Right lobe of liver (tissue), 6 donors: Measurements from ENCODE around the gene ATXN1. TPM values are rescaled to one million over a fixed set of nuclear protein-coding genes. Genes with fewer than 3 reads are reported as not detected.
A peak's percentile ranks its signal among the peaks of the same experiment; 100 is the strongest.
"Not testable (repeated sequence)": the region's sequence is repeated elsewhere in the genome, so short reads cannot be mapped to it uniquely, and the experiment has no call there.

Experiments used
- ATAC-seq, 4 donors: fragments of 200-7000 bp; cut with Tn5 transposase; one replicate each; pipeline ENCODE4 v1.9.1; 2020; ENCODE audit warnings: mild to moderate bottlenecking in 4 of 4, moderate library complexity in 4 of 4
- DNase-seq, 3 donors: peaks; one replicate each; pipeline ENCODE4 v3.0.0-alpha.2; 2020
- H3K27ac ChIP-seq, 3 donors: fragments of 200-600 bp; one replicate each; pipeline ENCODE4 v1.8.0; 2022
- H3K27me3 ChIP-seq, 2 donors: fragments of 200-600 bp; one replicate each; pipeline ENCODE4 v1.8.0; 2022
- H3K36me3 ChIP-seq, 4 donors: fragments of 200-600 bp; sonication (generic) in 1 of 4; one replicate each; pipeline versions ENCODE4 v1.5.1 to v1.8.0; 2017 to 2022; ENCODE audit warnings: control low read depth in 1 of 4
- H3K4me1 ChIP-seq, 4 donors: fragments of 200-600 bp; sonication (generic) in 1 of 4; one replicate each; pipeline versions ENCODE4 v1.5.1 to v1.8.0; 2017 to 2022; ENCODE audit warnings: control low read depth in 1 of 4
- H3K4me3 ChIP-seq, 3 donors: fragments of 200-600 bp; one replicate each; pipeline ENCODE4 v1.8.0; 2022
- H3K9me3 ChIP-seq, 4 donors: fragments of 200-600 bp; sonication (generic) in 1 of 4; one replicate each; pipeline versions ENCODE4 v1.5.1 to v1.8.0; 2017 to 2022; ENCODE audit warnings: control low read depth in 1 of 4
- POLR2A ChIP-seq: fragments of 450-650 bp; IDR thresholded peaks from one replicate; pipeline ENCODE4 v1.6.1; 2017; ENCODE audit warnings: antibody characterized with exemption, mild to moderate bottlenecking
- WGBS: methylation state at CpG from one replicate; pipeline ENCODE4 v1.1.6; 2018; ENCODE audit warnings: low coverage, low lambda C conversion rate; ENCODE audit not compliant: insufficient coverage; ENCODE audit errors: missing lambda C conversion rate; 5-methylcytosine and 5-hydroxymethylcytosine counted together
- intact Hi-C, 2 donors: fragments of 100-400 bp; cut with DNase I; formaldehyde crosslinking; loops; one replicate each; pipeline versions ENCODE4 v1.11.2 to v1.14.1; 2022
- total RNA-seq, 6 experiments: library from RNA; depleted of rRNA in 2 of 6; stranded (reverse); fragments of >200 nt in 2 of 6; fragmentation: NEBNext Ultra II Directional in 3 of 6; extraction: Animal tissue kit (Norgen Biotek cat#: 25700) in 3 of 6; gene quantifications; one replicate each; pipeline versions ENCODE4 v1.1.0 to v1.2.4, GENCODE V29; 2016 to 2023
- TF ChIP-seq, protein P1 (sequence below), 4 donors: fragments of 200-600 bp in 3 of 4; fragments of 450-650 bp in 1 of 4; IDR thresholded peaks; one replicate each; pipeline versions ENCODE4 v1.5.1 to v1.8.0; 2016 to 2022; ENCODE audit warnings: antibody characterized with exemption in 4 of 4, mild to moderate bottlenecking in 2 of 4
- donor health status: DM: no; HTN: yes; CAD: no.
- donor health status: DM: no; HTN: no; CAD: no.
- donor health status: DM: no; HTN: no; CAD: no.
- donor health status: DM: no; HTN: yes; CAD: no.
- donor health status: DM: no; HTN: yes; CAD: no.

ATXN1 gene
- total RNA-seq, 6 experiments from 2014 or later: 23.2 to 28.7 (median 25.0) TPM

DNA sequence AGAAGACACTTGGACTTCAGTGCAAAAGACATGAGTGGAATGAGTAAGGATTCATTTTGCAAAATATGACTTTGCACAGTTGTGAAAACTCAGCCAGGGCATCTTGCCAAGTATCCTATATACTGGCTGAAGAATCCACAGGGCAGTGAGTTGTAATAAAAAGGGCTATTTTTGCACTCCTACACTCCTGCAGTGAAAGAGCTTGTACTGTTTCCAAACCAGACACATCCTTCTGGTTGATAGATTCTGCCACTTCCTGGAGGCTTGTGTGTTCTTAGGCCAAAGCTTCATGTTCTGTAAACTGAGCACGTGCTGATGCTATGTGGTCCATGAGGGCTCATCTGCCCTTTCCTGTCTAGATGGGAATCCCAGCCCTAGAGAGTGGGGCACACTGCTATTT is 488.0 kb downstream of the ATXN1 start:
- intact Hi-C loops: no loop called here
- DNase-seq: no peak
- H3K36me3 ChIP-seq: no peaks in the 10 kb centered on the region
- ATAC-seq: no peak
- no CpG with 5 or more reads among the region's 1 CpG for WGBS
- no peak overlapping the region for H3K27ac ChIP-seq
- no peaks in the 10 kb centered on the region for H3K9me3 ChIP-seq
- no peaks in the 10 kb centered on the region for H3K27me3 ChIP-seq
- H3K4me3 ChIP-seq: no peak overlapping the region
- TF ChIP-seq, protein P1, sequence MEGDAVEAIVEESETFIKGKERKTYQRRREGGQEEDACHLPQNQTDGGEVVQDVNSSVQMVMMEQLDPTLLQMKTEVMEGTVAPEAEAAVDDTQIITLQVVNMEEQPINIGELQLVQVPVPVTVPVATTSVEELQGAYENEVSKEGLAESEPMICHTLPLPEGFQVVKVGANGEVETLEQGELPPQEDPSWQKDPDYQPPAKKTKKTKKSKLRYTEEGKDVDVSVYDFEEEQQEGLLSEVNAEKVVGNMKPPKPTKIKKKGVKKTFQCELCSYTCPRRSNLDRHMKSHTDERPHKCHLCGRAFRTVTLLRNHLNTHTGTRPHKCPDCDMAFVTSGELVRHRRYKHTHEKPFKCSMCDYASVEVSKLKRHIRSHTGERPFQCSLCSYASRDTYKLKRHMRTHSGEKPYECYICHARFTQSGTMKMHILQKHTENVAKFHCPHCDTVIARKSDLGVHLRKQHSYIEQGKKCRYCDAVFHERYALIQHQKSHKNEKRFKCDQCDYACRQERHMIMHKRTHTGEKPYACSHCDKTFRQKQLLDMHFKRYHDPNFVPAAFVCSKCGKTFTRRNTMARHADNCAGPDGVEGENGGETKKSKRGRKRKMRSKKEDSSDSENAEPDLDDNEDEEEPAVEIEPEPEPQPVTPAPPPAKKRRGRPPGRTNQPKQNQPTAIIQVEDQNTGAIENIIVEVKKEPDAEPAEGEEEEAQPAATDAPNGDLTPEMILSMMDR (IDR thresholded peaks at IDR 0.05): no peak
- TF ChIP-seq POLR2A: no peak
- H3K4me1 ChIP-seq: no peaks in the 10 kb centered on the region

DNA sequence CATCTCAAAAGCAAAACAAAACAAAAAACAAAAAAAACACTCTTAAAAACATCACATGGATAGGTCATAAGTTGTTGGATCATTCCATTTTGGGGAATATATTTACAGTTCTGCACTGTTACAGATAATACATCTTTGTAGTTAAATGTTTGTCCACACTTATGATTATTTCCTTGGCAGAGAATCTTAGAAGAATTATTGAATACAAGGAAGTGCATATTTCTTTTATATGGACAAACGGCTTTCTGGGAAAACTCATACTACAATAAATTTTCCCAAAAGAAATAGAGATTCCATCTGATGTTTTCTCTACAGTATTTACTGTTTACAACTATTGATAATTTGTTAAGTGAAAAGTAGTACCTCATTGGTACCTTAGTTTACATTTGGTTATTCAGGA is 489.1 kb downstream of the ATXN1 start:
- H3K36me3 ChIP-seq: no peaks in the 10 kb centered on the region
- H3K27ac ChIP-seq: no peak overlapping the region
- no peak for TF ChIP-seq POLR2A
- TF ChIP-seq, protein P1 (IDR thresholded peaks at IDR 0.05): no peak
- no peak for DNase-seq
- no peaks in the 10 kb centered on the region for H3K27me3 ChIP-seq
- H3K9me3 ChIP-seq: no peaks in the 10 kb centered on the region
- 62% methylated on average over 1 of the region's 1 CpG for WGBS
- ATAC-seq: no peak
- no peaks in the 10 kb centered on the region for H3K4me1 ChIP-seq
- intact Hi-C loops: no loop called here
- no peak overlapping the region for H3K4me3 ChIP-seq

DNA sequence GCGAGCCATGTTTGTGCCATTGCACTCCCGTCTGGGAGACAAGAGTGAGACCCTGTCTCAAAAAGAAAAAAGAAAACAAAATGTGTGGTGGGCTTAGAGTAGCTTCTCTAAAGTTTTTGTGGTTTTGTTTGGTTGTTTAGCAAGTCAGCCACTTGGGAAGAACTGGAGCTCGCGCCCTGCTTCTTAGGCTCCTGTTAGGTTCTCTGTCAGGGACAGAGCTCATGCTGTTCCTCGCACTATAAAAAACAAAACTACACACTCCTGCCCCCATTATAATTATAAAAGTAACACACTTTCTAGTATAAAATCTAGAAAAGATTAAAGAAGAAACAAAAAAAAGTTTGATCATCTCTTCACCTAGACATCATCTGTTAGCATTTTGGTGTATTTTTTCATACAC is 489.8 kb downstream of the ATXN1 start:
- Histone ChIP-seq H3K4me3 (no peak overlapping the region), H3K4me1 (no peaks in the 10 kb centered on the region), H3K9me3 (no peaks in the 10 kb centered on the region), H3K27me3 (no peaks in the 10 kb centered on the region), H3K27ac (no peak overlapping the region), H3K36me3 (no peaks in the 10 kb centered on the region)
- ATAC-seq: no peak
- intact Hi-C loops: no loop called here
- TF ChIP-seq, protein P1 (IDR thresholded peaks at IDR 0.05): no peak
- no peak for TF ChIP-seq POLR2A
- no peak for DNase-seq
- 83% methylated on average over 5 of the region's 5 CpGs for WGBS

DNA sequence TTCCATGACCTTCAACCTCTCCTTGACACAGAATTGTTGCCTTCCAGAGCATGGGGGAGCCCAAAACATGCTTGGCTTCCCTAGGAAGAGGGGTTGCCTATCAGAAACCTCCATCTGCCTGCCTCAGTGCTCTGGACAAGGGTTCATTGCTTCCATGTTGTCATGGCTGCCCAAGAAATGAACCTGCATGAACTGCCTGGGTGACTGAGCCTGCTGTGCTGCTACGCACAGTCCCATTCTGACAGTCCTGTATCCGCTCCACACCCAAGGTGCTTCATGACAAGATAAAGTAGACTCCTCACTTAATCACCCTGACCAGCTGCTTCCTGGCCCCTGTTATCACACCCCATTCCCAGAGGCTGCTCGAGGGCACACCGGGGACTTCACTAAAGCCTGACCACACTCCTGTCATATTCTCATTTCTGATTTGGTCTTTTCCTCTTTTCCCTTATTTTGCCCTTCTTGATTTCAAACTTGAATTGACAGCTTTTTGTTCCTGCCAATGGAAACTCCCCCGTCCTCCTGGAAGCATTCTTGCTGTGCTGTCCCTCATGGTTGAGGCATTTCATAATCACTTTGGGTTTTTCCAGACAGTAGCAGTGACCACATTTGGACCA is 491.0 kb downstream of the ATXN1 start:
- intact Hi-C loops: no loop called here
- H3K4me3 ChIP-seq: no peak overlapping the region
- DNase-seq: no peak
- H3K27ac ChIP-seq: no peak overlapping the region
- H3K9me3 ChIP-seq: no peaks in the 10 kb centered on the region
- no peak for TF ChIP-seq POLR2A
- TF ChIP-seq, protein P1 (IDR thresholded peaks at IDR 0.05): no peak
- peak in 1 of 4 donors; percentile 46 for ATAC-seq
- WGBS: 59% methylated on average over 3 of the region's 5 CpGs
- no peaks in the 10 kb centered on the region for H3K4me1 ChIP-seq
- H3K36me3 ChIP-seq: no peaks in the 10 kb centered on the region
- H3K27me3 ChIP-seq: no peaks in the 10 kb centered on the region

DNA sequence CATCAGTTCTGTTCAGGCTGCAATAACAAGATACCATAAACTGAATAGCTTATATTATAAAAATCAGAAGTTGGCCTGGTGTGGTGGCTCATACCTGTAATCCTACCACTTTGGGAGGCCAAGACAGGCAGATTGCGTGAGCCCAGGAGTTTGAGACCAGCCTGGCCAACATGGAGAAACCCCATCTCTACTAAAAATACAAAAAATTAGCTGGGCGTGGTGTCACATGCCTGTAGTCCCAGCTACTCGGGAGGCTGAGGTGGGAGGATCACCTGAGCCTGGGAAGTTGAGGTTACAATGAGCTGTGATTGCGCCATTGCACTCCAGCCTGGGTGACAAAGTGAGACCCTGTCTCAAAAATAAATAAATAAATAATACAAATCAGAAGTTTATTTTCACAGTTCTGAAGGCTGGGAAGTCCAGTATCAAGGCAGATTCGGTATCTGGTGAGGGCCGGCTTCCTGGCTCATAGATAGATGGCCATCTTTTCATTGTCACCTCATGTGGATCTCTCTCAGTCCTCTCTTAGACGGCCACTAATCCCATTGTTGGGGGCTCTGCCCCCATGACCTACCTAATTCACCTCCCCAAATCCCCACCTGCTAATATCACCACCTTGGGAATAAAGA is 491.7 kb downstream of the ATXN1 start:
- H3K27ac ChIP-seq, H3K4me3 ChIP-seq, H3K27me3 ChIP-seq, intact Hi-C loops, ATAC-seq, H3K4me1 ChIP-seq, DNase-seq, H3K9me3 ChIP-seq, H3K36me3 ChIP-seq: not testable (repeated sequence)
- 70% methylated on average over 7 of the region's 7 CpGs for WGBS
